NB4 (cell line): ENCODE results near the gene PAPOLB.

Source experiments
- MYC ChIP-seq: IDR thresholded peaks from 2 replicates; pipeline ENCODE4 v1.6.1; 2011; ENCODE audit warnings: low read depth, low read length
- POLR2A ChIP-seq: IDR thresholded peaks from 2 replicates; pipeline ENCODE4 v1.6.1; 2011; ENCODE audit warnings: mild to moderate bottlenecking; ENCODE audit not compliant: insufficient read length; ENCODE audit errors: extremely low read depth
- TF ChIP-seq, protein P1 (sequence below): IDR thresholded peaks from one replicate; pipeline ENCODE4 v1.5.1; 2012; ENCODE audit warnings: low read depth, low read length
- TF ChIP-seq, protein P2 (sequence below): IDR thresholded peaks from 2 replicates; pipeline ENCODE4 v1.6.1; 2011; ENCODE audit warnings: low read depth, low read length

GRCh38 chr7:4834601-4835397 lies 27.0 kb downstream of the PAPOLB start:
- TF ChIP-seq, protein P1, sequence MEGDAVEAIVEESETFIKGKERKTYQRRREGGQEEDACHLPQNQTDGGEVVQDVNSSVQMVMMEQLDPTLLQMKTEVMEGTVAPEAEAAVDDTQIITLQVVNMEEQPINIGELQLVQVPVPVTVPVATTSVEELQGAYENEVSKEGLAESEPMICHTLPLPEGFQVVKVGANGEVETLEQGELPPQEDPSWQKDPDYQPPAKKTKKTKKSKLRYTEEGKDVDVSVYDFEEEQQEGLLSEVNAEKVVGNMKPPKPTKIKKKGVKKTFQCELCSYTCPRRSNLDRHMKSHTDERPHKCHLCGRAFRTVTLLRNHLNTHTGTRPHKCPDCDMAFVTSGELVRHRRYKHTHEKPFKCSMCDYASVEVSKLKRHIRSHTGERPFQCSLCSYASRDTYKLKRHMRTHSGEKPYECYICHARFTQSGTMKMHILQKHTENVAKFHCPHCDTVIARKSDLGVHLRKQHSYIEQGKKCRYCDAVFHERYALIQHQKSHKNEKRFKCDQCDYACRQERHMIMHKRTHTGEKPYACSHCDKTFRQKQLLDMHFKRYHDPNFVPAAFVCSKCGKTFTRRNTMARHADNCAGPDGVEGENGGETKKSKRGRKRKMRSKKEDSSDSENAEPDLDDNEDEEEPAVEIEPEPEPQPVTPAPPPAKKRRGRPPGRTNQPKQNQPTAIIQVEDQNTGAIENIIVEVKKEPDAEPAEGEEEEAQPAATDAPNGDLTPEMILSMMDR: no peak
- TF ChIP-seq POLR2A: no peak
- TF ChIP-seq, protein P2, sequence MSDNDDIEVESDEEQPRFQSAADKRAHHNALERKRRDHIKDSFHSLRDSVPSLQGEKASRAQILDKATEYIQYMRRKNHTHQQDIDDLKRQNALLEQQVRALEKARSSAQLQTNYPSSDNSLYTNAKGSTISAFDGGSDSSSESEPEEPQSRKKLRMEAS: no peak
- TF ChIP-seq MYC: no peak
